H7 (cell line): ENCODE results near the gene ATP5ME. TPM values are rescaled to one million over a fixed set of nuclear protein-coding genes. Genes with fewer than 3 reads are reported as not detected.

Experiments used
- DNase-seq: peaks from one replicate; pipeline ENCODE4 v3.0.0; 2012
- H3K27me3 ChIP-seq: 2 replicates; pipeline ENCODE4 v1.6.0; 2011; ENCODE audit warnings: mild to moderate bottlenecking, low read length; ENCODE audit not compliant: control insufficient read depth, insufficient read depth
- H3K36me3 ChIP-seq: replicated peaks from 2 replicates; pipeline ENCODE4 v1.5.1; 2011; ENCODE audit warnings: low read length; ENCODE audit not compliant: control insufficient read depth, insufficient read depth
- H3K4me3 ChIP-seq: 2 replicates; pipeline ENCODE4 v1.5.1; 2011; ENCODE audit warnings: low read depth, mild to moderate bottlenecking, control low read depth, low read length, moderate library complexity; ENCODE audit not compliant: insufficient read depth
- total RNA-seq: library from RNA; depleted of rRNA; stranded (reverse); fragments of >200 nt; shearing (Covaris generic); gene quantifications from 2 replicates; pipeline ENCODE4 v1.2.3, GENCODE V29; 2014; rRNA removed

Gene ATP5ME
- total RNA-seq, 1 experiment from 2014 or later, result 410 TPM

- Histone ChIP-seq H3K4me3 (no peak overlapping the region), H3K36me3 (no peaks in the 10 kb centered on the region), H3K27me3 (no peaks in the 10 kb centered on the region)
- DNase-seq, result peak; percentile 58
These were observed 47.6 kb downstream of the ATP5ME start for GRCh38 chr4:626201-627091.

GRCh38 chr4:625631-626161 lies 48.4 kb downstream of the ATP5ME start:
- Histone ChIP-seq H3K4me3 (no peak overlapping the region), H3K27me3 (no peaks in the 10 kb centered on the region), H3K36me3 (no peaks in the 10 kb centered on the region)
- DNase-seq, result no peak

GRCh38 chr4:624705-625590 lies 49.1 kb downstream of the ATP5ME start, which contains the start of gene PDE6B:
TSS of gene PDE6B (plus strand) at chr4:625573. CDS start at chr4:625627, 54 bp downstream.
- peak; percentile 89 for DNase-seq
- Histone ChIP-seq H3K27me3 (no peaks in the 10 kb centered on the region), H3K4me3 (no peak within 1 kb of the TSS), H3K36me3 (no peaks in the 10 kb centered on the region)

- no peaks in the 10 kb centered on the region for H3K36me3 ChIP-seq
- DNase-seq, result peak; percentile 79
- no peak overlapping the region for H3K4me3 ChIP-seq
- H3K27me3 ChIP-seq, result no peaks in the 10 kb centered on the region
These were observed 50.0 kb downstream of the ATP5ME start for GRCh38 chr4:623914-624566.

- Histone ChIP-seq H3K27me3 (no peaks in the 10 kb centered on the region), H3K36me3 (no peaks in the 10 kb centered on the region), H3K4me3 (no peak overlapping the region)
- DNase-seq, result peak; percentile 39
These were observed 50.8 kb downstream of the ATP5ME start for GRCh38 chr4:622996-623913.

Other genes starting within 250 kb of the ATP5ME start
- 18.8 and 44.3 TPM in 2 replicates for gene ZNF721, start 175.1 kb downstream of the ATP5ME start, total RNA-seq
- gene PIGG, start 175.1 kb downstream of the ATP5ME start, total RNA-seq, result 20.4 and 39.1 TPM in 2 replicates
- 0.41 and 0.59 TPM in 2 replicates for gene TMEM271, start 98.0 kb downstream of the ATP5ME start, total RNA-seq
- gene PDE6B, start 48.7 kb downstream of the ATP5ME start, total RNA-seq, result 12.1 and 12.7 TPM in 2 replicates
- gene MYL5, start 266 bp upstream of the ATP5ME start, total RNA-seq, result 12.6 and 18.2 TPM in 2 replicates
- 2.0 and 4.1 TPM in 2 replicates for gene SLC49A3, start 14.9 kb upstream of the ATP5ME start, total RNA-seq
- 53.6 and 57.9 TPM in 2 replicates for gene PCGF3, start 31.6 kb upstream of the ATP5ME start, total RNA-seq
- 0.15 and 0.62 TPM in 2 replicates for gene CPLX1, start 151.9 kb upstream of the ATP5ME start, total RNA-seq